ENCODE results near the gene DPYD.
A peak's percentile ranks its signal among the peaks of the same experiment; 100 is the strongest.

The DPYD gene

DNA sequence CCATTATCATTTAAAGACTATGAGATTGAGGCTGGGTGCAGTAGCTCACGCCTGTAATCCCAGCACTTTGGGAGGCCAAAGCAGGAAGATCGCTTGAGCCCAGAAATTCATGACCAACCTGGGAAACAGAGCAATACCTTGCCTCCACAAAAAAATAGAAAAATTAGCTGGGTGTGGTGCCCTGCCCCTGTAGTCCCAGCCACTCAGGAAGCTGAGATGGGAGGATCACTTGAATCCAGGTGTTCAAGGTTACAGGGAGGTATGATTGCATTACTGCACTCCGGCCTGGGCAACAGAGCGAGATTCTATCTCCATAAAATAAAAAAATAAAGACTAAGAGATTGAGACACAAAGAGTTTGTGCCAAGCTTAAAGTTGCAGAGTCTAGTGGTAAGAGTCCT lies 537.0 kb downstream of the DPYD start:
- TF ChIP-seq, protein P1, sequence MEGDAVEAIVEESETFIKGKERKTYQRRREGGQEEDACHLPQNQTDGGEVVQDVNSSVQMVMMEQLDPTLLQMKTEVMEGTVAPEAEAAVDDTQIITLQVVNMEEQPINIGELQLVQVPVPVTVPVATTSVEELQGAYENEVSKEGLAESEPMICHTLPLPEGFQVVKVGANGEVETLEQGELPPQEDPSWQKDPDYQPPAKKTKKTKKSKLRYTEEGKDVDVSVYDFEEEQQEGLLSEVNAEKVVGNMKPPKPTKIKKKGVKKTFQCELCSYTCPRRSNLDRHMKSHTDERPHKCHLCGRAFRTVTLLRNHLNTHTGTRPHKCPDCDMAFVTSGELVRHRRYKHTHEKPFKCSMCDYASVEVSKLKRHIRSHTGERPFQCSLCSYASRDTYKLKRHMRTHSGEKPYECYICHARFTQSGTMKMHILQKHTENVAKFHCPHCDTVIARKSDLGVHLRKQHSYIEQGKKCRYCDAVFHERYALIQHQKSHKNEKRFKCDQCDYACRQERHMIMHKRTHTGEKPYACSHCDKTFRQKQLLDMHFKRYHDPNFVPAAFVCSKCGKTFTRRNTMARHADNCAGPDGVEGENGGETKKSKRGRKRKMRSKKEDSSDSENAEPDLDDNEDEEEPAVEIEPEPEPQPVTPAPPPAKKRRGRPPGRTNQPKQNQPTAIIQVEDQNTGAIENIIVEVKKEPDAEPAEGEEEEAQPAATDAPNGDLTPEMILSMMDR (IDR thresholded peaks at IDR 0.05; ENCODE audit: control insufficient read depth, extremely low read depth, insufficient read depth), result no peak
- DNase-seq (ENCODE audit: low read depth), result no peak

DNA sequence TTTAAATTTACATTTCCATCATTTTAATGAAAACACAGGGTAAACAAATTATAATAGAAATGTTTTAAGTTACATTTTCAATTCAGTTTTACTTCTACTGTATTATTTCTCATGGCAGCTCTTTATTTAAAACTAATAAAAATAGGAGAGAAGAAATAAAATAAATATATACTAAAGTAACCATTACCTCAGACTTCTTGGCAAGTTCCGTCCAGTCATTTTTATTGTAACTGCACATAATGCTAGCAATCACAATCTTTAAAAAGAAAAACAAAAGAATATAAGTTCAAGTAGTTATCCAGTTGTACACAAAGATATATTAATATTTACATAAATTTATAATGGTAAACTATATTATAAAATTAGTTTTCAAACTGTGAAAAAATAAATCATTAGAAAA lies 538.6 kb downstream of the DPYD start:
- no peak overlapping the region for H3K4me3 ChIP-seq (ENCODE audit: low read depth, low read length)
- DNase-seq (ENCODE audit: low read depth), result peak; percentile 7
- TF ChIP-seq, protein P1 (IDR thresholded peaks at IDR 0.05; ENCODE audit: control insufficient read depth, extremely low read depth, insufficient read depth), result no peak

More for the DNA sequence above, 537.0 kb downstream of the DPYD start:
- no peak overlapping the region for H3K4me3 ChIP-seq (ENCODE audit: low read depth, low read length)

- H3K4me3 ChIP-seq (ENCODE audit: low read depth, low read length), result no peak overlapping the region
- DNase-seq (ENCODE audit: low read depth), result no peak
- TF ChIP-seq, protein P1 (IDR thresholded peaks at IDR 0.05; ENCODE audit: control insufficient read depth, extremely low read depth, insufficient read depth), result no peak
These were observed 541.3 kb downstream of the DPYD start for GRCh38 chr1:97379387-97380075.

- H3K4me3 ChIP-seq (ENCODE audit: low read depth, low read length), result no peak overlapping the region
- TF ChIP-seq, protein P1 (IDR thresholded peaks at IDR 0.05; ENCODE audit: control insufficient read depth, extremely low read depth, insufficient read depth), result no peak
These were observed 542.2 kb downstream of the DPYD start for GRCh38 chr1:97378596-97378995.

DNA sequence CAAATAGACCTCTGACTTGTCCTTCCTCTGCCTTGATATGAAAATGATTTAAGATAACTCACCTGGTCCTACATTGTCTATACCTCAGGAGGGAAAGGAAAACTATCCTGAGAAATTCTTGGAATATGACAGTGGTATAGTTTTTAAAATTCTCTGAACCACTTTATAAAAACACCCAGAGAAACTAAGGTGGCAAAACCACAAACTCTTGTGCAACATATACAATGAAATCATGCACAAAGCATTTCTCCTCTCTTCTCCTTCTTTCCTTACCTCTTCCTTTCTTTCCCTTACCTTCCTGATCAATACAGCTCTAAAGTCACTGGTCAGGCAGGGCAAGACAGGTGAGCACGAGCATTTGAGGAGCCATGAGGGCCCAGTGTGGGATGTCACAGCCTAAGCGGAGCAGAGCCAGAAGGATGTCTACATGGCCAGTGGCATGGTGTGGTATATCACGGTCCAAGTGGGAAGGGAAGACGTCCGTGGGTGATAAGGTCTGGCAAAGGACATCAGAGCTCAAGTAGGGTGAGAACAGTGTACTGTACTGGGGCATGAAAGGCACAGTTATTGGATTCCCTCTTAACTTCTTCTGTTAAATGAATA lies 543.3 kb downstream of the DPYD start:
- no peak for DNase-seq (ENCODE audit: low read depth)
- TF ChIP-seq, protein P1 (IDR thresholded peaks at IDR 0.05; ENCODE audit: control insufficient read depth, extremely low read depth, insufficient read depth), result no peak
- no peak overlapping the region for H3K4me3 ChIP-seq (ENCODE audit: low read depth, low read length)

More at GRCh38 chr1:97378596-97378995, 542.2 kb downstream of the DPYD start:
- no peak for DNase-seq (ENCODE audit: low read depth)

GRCh38 chr1:97373000-97373399 lies 547.8 kb downstream of the DPYD start:
- TF ChIP-seq, protein P1 (IDR thresholded peaks at IDR 0.05; ENCODE audit: control insufficient read depth, extremely low read depth, insufficient read depth), result no peak
- H3K4me3 ChIP-seq (ENCODE audit: low read depth, low read length), result no peak overlapping the region
- no peak for DNase-seq (ENCODE audit: low read depth)
